PC-9 (cell line): Measurements from ENCODE around the gene FTO.
"Not testable (repeated sequence)": the region's sequence is repeated elsewhere in the genome, so short reads cannot be mapped to it uniquely, and the experiment has no call there.

Experiments used
- CTCF ChIP-seq: fragments of 200-600 bp; sonication (generic); conservative IDR thresholded peaks from 2 replicates; pipeline ENCODE4 v1.6.1; 2017; ENCODE audit warnings: mixed run types, antibody characterized with exemption, mild to moderate bottlenecking, moderate library complexity
- EZH2 ChIP-seq: fragments of 200-600 bp; sonication (generic); IDR thresholded peaks from 2 replicates; pipeline ENCODE4 v1.8.0; 2017; ENCODE audit warnings: antibody characterized with exemption, low read depth

GRCh38 chr16:53685334-53685733 is 18.6 kb upstream of the FTO start:
- not testable (repeated sequence) for TF ChIP-seq EZH2, CTCF
